T-helper 22 cell (primary cell): ENCODE results near the gene CLDN20.
"Not testable (repeated sequence)": the region's sequence is repeated elsewhere in the genome, so short reads cannot be mapped to it uniquely, and the experiment has no call there.

Experiments
- DNase-seq: peaks from one replicate; pipeline ENCODE4 v3.0.0-alpha.2; 2020; ENCODE audit warnings: low read depth

Gene CLDN20, protein sequence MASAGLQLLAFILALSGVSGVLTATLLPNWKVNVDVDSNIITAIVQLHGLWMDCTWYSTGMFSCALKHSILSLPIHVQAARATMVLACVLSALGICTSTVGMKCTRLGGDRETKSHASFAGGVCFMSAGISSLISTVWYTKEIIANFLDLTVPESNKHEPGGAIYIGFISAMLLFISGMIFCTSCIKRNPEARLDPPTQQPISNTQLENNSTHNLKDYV

DNA sequence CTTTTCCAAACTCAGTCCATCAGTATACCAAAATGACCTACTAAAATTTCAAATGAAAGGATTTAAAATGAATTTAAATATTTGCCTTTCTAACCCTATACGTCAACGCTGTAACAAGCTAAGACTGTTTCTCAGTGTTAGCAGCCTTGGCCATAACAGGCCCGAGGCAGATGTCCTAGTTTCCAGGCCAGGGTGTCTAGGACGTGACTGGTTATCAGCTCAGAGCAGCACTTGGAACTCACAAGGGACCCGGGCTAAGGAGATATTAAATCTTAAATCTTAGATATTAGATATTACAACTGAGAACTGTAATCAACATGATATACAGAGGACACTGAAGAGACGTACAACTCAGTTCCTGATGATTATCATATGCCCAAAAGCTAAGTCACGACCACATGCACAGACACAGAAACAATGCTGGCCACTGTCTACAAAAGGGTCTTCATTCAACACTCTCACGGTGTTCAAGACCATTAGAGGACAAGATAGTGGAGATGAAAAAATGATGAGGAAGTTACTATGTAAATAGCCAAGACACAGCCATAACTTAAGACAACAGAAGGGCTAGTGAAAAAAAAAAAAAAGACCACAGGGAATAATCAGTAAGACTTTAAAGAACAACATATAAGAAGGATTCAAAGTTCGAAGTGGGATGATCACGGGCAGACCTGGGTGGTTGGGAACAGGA, at the start of gene CLDN20:
CLDN20 (plus strand) TSS at position 641 of the 691 bp plus-strand sequence. CDS start 11,707 bp downstream, outside the sequence.
- no peak for DNase-seq

DNA sequence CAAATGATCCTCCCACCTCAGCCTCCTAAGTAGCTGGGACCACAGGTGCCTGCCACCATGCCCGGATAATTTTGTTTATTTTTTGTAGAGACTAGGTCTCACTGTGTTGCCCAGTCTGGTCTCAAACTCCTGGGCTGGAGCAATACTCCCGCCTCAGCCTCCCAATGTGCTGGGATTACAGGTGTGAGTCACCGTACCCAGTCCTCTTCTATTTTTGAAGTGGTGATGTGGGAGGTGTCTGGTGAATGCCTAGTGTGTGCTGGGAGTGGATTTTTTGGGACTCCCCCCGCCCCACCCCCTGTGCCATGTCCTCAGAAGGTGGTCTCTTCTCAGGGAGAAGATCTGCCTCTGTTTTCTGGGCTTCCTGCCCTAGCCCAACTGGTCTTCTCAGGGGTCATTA, 47.9 kb upstream of the CLDN20 start:
- no peak for DNase-seq

DNA sequence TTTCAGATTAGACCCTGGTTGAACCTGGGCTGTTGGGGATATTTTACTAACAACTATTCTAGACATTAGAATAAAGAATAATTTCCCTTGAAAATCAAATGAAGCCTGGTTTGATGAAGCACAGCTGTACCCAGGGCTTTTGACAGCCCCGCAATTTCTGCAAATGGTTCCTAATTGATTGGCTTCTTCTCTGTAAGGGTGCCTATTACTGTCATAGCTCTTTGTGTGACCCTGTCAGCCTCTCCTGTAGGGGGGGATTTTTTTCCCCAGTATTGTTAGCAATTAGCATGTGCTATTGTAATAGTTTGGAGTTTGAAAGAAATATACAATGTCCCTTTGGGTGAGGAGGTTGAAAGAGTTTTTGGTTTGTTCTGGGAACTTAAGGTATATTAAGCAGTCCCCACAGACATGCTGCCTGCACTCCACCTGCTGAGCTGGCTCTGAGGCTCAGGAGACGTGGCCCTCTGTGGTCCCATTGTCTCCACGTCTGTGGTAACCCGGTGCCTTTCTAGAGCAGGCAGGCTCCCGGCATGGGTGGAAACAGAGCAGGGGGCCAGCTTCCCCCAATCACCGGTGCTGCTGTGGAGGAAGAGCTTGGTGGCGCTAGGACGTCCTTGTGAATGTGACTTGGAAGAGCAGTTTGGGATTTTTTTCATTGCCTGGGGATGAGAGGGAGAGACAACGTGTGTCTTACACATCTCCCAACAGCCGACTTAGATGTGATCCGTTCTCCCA, 47.3 kb upstream of the CLDN20 start:
- DNase-seq = no peak

DNA sequence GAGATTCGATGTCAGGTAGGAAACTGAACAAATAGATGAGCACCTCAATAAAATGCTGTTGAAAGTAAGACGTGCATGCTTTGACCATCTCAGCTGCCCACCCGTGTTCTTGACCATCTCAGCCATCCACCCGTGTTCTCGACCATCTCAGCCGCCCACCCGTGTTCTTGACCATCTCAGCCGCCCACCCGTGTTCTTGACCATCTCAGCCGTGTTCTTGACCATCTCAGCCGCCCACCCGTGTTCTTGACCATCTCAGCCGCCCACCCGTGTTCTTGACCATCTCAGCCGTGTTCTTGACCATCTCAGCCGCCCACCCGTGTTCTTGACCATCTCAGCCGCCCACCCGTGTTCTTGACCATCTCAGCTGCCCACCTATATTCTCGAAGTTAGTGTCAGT, 45.1 kb upstream of the CLDN20 start:
- not testable (repeated sequence) for DNase-seq

DNA sequence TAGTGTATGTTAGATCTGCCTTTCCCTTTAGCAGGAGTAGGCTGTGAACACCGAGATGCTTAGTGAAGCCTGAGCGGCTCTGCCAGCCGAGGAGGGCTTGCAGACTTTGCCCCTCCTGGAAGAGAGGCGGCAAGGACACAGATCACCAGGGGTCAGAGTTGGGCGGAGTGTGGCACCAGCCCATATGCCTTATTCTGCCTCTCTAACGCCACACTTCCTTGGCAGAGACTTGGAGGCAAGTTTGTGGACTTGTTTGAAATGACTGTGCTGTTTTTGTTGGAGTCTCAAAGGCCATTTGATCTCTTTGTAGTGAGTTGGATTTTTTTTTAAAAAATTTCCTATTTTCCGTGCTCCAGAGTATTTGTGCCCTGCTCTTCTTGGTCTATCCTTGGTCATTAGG, 44.5 kb upstream of the CLDN20 start:
- no peak for DNase-seq

DNA sequence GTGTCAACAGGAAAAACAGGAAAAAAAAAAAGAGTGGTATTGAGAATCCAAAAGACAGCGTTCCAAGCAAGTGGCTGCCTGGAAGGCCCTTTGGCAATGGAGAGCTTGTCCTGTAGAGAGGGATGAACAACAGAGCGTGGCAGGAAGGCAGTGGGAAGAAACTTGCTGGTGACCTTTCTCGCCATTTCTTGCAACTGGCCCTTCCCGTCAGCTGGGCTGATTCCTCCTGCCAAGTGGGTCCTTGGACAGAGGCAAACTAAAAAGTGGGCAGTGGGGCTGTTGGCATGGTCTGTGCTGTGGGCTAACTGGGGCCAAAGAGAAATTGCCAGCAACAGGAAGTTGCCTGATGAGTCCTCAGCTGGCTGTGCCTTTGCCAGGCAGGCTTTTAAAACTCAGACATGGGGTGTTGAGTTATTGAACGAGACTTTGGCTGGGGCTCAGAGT, 43.9 kb upstream of the CLDN20 start:
- no peak for DNase-seq

DNA sequence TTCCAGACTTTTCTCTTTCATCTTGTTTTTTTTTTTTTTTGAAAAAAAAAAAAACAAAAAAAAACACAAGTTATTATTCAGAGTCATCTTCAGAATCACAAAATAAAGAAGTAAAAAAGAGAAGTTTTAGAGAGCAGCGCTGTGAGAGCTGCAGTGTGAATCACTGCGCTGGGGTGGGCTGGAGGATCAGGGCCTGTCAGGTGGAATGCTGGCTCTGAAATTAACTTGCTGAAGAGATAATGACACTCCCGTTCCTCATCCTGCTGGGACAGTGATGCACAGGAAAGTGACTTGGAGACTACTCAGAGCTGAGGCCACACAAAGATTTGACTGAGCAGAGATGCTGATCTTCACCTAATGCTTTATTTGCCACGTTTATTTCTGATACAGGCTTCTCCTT, 42.7 kb upstream of the CLDN20 start:
- no peak for DNase-seq

DNA sequence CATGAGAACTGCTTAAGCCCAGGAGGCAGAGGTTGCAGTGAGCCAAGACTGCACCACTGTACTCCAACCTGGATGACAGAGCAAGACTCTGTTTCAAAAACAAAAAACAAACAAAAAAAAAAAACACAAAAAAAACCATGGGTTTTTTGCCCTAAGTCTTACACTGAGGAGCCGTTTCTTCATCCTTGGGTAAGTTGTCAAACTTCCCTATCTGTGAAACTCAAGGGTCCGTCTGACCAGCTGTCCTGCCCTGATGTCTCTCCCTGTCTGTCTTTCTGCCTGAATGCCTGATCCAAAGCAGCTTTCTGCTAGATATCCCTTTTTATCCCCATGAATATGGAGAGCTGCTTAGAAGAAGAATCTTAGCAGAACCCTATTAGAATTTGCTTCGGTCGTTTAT, 41.3 kb upstream of the CLDN20 start:
- no peak for DNase-seq

DNA sequence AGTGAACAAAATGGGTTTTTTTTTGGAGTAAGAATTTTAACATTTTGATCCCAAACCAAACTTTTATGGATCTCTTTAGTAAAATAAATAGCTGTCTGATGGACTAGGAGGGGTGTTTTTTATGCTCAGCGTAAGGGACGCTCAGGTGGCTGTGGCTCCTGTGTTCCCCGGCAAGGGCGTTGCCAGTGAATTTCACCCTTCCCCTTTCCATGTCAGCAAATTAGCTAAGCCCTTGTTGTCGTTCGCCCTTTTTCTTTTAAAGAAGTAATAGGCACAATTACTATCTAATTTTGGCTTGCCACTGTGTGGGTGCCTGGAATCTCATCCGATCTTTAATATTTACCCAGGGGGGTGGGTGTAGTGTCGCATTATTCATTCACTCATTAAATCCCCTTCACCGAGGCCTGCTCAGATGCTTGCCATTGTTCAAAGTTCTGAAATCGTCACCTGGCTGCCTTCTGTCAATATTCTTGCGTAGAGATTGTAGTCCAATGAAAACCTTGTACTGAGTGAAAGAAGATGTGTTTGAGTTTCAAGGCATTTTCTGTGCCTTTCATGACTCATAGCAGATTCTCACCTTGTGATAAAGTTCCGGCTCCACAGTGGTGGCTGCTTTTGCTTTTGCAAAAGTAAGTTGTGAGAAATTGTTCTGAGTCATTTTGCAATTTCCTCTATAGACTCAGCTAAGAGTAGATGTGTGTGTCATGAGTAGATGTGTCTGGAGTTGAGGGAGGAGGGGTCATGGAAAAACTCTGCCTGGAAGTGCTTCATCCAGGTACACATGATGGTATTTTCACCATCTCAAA, 40.0 kb upstream of the CLDN20 start:
- DNase-seq = peak; percentile 11

DNA sequence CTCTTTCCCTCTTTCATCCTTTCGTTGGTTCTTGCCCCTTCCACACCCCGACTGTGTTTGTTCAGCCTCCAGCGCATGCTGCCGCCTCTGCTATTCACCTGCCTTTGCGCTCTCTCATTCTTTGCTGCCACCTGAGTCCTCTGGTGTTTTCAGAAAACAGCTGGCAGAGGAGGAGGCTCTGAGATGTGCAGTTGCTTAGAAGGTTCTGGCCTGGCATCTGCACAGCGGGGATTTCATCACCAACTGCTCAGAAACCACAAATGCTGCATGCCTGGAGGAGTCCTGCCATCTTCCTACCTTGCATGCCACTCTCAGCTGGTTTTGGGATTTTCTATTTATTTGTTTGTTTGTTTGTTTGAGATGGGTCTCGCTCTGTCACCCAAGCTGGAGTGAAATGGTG, 39.2 kb upstream of the CLDN20 start:
- DNase-seq = no peak

DNA sequence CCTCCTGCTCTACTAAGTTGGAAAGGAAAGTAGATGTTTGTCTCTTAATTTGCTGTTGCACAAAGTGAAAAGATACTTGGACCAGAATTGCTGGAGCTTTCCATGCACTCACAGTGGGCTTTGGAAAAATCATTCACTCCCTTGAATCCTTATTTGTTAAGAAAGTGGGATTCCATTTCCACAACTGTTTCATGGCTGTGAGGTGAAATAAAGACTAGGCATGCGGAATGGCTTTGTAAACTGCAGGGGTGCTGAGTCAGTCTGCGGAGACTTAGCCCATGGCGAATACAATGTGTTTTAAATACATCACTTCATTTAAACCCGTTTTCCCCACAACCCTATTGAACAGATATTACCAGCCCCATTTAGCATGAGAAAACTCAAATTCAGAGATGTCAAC, 36.8 kb upstream of the CLDN20 start:
- DNase-seq = no peak

DNA sequence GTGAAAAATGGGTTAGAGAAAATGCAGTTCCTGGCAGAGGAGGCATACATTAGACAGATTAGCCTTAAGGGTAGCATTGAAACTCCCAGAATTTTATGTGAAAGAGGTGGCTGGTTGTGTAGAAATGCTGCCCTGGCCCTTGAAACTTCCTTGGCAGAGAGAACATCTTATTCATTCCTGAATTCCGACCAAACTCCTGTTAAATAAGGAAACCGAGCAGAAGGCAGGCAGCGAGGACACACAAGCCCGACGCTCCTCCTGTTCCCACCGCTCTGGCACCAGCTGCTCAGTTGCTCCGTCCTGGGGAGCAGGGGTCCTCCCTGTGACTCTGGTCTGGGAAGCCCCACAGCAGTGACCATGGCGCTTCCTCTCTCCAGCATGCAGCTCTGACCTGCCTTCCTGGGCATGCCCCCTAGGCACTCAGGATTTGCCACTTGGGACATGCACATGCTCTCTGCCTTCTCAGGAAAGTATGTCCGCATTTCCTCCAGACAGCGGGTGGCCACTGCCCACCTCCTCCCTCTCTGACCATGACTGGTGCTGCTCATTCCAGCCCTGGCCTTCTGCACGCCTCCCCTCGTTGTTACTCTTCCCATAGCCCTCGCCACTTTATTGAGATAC, 35.2 kb upstream of the CLDN20 start:
- DNase-seq = no peak

DNA sequence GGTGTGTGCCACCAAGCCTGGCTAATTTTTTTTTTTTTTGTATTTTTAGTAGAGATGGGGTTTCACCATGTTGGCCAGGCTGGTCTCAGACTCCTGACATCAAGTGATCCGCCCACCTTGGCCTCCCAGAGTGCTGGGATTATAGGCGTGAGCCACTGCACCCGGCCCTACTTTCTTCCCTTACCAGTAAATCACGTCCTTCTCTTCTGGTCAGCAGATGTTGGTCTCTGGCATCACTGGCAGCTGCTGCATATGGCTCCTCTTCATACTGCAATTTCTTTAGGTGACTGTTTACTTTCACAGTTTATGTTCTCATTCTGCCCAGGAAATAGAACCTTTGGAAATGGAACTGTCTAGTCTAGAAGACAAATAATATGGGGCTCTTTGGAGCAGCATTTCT, 32.8 kb upstream of the CLDN20 start:
- DNase-seq = not testable (repeated sequence)

DNA sequence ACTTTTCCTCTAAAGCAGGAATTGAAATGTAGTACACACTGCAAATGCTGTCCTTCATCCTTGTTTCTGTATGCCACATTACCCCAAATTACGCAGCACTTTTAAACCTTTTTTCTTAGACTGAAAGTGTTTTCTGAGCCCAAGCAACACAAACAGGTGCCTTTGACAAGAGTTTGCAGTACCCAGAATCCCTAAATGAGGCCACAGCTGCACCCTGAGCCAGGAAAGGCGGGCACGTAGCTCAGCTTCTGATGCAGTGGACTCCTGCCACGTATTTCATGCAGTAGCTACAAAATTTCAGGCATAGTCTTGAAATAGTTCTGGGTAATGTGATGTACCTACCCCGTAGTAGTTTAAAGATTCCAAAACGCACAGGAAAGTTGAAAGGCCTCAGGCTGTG, 31.0 kb upstream of the CLDN20 start:
- DNase-seq = no peak

DNA sequence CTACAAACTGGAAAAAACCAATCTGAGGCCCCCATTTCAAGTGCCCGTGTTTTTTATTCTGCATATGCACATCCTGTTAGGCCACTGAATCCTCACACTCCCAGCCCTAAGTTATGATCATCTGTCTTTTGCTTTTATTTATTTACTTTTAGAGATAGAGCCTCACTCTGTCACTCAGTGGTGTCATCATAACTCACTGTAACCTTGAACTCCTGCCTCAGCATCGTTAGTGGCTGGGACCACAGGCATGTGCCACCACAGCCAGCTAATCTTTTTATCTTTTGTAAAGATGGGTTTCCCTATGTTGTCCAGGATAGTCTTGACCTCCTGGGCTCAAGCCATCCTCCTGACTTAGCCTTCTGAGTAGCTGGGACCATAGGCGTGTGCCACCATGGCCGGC, 29.6 kb upstream of the CLDN20 start:
- no peak for DNase-seq

DNA sequence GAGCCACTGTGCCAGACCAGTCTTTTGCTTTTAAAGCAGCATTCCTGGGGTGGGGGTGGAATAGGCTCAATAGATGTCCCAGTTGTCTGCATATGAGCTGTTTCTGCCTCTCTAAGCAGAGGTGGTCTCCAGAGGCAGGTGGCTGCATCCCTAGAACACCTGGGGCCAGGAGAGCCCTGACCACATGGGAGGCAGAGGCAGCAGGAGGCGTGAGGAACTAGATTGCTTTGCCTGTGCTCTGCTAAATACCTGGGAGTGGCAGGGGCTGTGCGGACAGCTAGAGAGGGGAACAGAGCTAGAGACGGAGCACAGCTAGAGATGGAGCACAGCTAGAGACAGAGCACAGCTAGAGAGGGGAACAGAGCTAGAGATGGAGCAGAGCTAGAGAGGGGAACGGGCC, 29.1 kb upstream of the CLDN20 start:
- no peak for DNase-seq

DNA sequence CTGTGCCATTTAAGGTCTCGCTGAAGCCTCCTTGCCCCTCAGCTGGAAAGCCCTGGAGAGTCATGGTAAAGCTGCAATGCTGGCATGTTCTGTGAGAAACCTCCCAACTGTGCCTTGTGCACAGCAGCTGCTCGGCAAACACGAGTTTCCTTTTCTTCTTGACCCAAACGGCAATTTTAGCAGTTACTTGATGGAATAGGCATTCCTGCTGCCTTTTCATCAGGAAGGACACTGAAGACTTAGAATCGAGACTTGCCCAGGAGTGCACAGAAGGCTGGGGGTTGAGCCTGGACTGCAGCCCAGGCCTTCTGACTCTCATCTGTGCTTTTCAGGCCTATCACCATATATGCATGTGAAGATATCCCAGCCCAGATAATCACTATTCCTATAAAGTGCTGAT, 28.7 kb upstream of the CLDN20 start:
- DNase-seq = no peak

DNA sequence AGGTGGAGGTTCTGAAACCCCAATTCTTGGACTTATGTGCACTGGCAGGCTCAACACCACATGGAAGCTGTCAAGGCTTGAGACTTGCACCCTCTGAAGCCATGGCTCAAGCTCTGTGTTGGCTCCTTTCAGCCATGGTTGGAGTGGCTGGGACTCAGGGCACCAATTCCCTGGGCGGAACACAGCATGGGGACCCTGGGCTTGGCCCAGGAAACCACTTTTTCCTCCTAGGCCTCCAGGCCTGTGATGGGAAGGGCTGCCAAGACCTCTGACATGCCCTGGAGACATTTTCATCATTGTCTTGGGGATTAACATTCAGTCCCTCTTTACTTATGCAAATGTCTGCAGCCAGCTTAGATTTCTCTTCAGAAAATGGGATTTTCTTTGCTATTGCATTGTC, 26.2 kb upstream of the CLDN20 start:
- no peak for DNase-seq

DNA sequence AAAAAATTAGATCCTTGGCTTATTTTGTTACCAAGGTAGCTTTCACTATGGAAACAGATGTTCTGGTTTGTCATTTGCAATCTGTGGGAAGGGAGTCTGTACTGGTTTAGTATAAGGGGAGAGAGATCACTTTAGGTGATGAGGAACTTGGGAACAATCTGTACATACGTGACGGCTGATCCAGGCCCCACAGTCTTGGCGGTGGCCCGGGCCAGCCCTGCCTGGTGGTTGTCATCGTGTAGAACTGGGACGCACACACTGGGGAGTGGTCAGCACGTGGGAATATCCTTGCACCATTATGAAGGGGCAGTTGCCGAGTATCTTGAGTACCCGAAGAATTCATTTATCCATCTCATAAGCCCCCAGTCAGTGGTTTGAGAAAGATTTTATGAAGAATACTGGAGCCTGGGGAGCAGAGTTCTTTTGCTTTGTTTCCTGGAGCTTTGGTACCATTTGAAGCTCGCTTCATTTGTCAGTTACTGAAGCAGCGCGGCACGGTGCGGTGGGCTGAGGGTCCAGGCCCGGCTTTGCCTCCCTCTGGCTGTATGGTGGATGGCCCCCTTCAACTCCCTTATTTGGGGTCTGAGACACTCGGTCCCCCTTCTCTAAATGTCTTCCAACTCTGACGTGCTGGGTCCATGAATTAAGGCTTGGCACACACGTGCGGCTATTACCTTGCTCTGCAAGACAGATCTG, 22.8 kb upstream of the CLDN20 start:
- DNase-seq = no peak

DNA sequence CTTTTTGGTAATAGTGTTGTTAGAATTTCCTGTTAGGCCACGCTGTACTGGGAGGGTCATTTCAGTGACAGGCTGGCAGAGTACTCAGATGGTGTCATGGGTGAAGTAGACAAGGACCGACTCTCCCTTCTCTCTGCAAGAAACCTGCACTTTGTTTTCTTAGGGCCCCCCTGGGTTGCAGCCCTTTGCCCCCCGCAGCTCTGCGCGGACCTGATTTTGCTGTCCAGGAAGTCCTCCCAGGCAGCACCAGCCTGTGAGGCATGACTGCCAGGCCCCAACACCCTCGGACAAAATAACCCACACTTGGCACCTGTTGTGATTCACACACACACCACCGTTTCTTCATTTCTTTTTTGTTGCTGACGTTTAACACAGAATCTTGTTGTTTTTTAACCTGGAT, 21.8 kb upstream of the CLDN20 start:
- DNase-seq = no peak

DNA sequence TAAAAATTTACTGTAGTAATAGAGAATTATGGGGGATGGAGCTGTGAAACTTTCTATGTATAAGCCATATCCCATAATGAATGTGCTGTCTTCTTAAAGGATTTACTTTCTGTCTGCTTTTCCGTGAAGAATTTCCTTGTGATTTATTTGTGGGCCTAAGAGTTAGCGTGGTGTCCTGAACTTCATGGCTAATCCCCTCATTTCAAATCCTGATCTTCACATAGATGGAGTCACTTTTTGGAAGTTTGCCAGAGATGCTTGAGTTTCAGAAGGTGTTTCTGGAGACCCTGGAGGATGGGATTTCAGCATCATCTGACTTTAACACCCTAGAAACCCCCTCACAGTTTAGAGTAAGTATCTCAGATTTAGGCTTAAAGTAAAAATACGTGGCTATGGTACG, 19.4 kb upstream of the CLDN20 start:
- no peak for DNase-seq
